ENCODE data around the gene NSMCE4A.
"Not testable (repeated sequence)": the region's sequence is repeated elsewhere in the genome, so short reads cannot be mapped to it uniquely, and the experiment has no call there.

The NSMCE4A gene

DNA sequence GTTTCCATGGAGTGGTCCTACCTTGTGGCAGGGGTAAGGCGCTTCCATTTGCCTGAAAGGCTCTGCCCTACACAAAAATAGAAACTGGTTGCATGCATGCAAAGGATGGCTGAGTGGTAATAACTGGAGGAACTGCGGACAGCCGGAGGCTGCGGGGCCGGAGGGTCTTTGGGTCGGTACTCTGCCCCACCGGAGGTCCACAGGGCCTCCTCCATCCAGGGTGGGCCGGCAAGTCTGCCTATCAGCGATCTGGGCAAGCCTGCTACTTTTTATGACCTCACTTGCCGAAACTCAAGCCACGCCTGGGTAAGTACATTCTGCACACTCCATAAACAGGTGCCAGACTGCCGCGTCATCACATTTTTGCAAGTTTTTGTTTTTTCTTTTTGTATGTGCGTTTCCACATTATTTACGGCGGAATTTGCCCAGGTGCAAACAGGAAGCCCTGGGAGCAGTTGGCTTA is 44.0 kb upstream of the NSMCE4A start:
- Histone ChIP-seq H3K27me3 (ENCODE audit: insufficient read depth, insufficient read length) (no peaks in the 10 kb centered on the region), H3K4me1 (ENCODE audit: insufficient read depth, insufficient read length) (peaks cover 3% of the 10 kb centered on the region), H3K9me3 (ENCODE audit: insufficient read depth, low read length) (no peaks in the 10 kb centered on the region), H3K9ac (ENCODE audit: insufficient read length, low read depth) (no peak overlapping the region), H3K36me3 (ENCODE audit: insufficient read depth, insufficient read length, low read length) (no peaks in the 10 kb centered on the region), H3K4me3 (ENCODE audit: insufficient read length, low read depth) (no peak overlapping the region)
- TF ChIP-seq SUZ12 (IDR thresholded peaks at IDR 0.05; ENCODE audit: extremely low read depth, insufficient read depth, insufficient read length) = no peak
- no peak for TF ChIP-seq ZNF274 (IDR thresholded peaks at IDR 0.05; ENCODE audit: low read depth, low read length)
- TF ChIP-seq YY1 (IDR thresholded peaks at IDR 0.05; ENCODE audit: insufficient read depth, insufficient read length) = no peak
- no peak for DNase-seq (ENCODE audit: low read depth, low spot score)

DNA sequence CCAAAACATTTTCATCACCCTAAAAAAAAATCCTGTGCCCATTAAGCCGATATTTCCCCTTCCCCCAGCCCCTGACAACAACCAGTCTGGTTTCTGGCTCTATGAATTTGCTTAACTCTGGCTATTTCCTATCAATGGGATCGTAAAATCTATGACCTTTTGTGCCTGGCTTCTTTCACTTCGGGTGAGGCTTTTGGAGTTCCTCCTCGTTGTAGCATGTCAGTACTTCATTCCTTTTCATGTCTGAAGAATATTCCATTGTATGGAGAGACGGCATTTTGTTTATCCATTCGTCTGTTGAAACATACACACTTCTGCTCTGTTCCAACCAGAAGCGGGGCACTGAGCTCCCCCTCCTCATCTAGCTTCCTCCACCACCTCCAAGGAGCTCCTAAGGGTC is 43.5 kb upstream of the NSMCE4A start:
- Histone ChIP-seq H3K27me3 (ENCODE audit: insufficient read depth, insufficient read length) (no peaks in the 10 kb centered on the region), H3K9me3 (ENCODE audit: insufficient read depth, low read length) (no peaks in the 10 kb centered on the region), H3K4me3 (ENCODE audit: insufficient read length, low read depth) (no peak overlapping the region), H3K9ac (ENCODE audit: insufficient read length, low read depth) (no peak overlapping the region), H3K36me3 (ENCODE audit: insufficient read depth, insufficient read length, low read length) (no peaks in the 10 kb centered on the region), H3K4me1 (ENCODE audit: insufficient read depth, insufficient read length) (peaks cover 3% of the 10 kb centered on the region)
- DNase-seq (ENCODE audit: low read depth, low spot score) = no peak
- TF ChIP-seq SUZ12 (IDR thresholded peaks at IDR 0.05; ENCODE audit: extremely low read depth, insufficient read depth, insufficient read length) (no peak), YY1 (IDR thresholded peaks at IDR 0.05; ENCODE audit: insufficient read depth, insufficient read length) (no peak), ZNF274 (IDR thresholded peaks at IDR 0.05; ENCODE audit: low read depth, low read length) (no peak)

DNA sequence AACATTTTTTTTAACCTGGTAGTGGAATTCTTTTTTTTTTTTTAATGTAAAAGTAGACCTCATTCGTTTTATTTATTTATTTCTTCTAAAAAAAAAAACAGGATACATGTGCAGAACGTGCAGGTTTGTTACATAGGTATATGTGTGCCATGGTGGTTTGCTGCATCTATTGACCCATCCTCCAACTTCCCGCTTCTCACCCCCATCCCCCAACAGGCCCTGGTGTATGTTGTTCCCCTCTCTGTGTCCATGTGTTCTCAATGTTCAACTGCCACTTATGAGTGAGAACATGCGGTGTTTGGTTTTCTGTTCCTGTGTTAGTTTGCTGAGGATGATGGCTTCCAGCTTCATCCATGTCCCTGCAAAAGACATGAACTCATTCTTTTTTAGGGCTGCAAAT is 42.9 kb upstream of the NSMCE4A start:
- not testable (repeated sequence) for H3K4me3 ChIP-seq (ENCODE audit: insufficient read length, low read depth); DNase-seq (ENCODE audit: low read depth, low spot score); H3K9ac ChIP-seq (ENCODE audit: insufficient read length, low read depth); H3K36me3 ChIP-seq (ENCODE audit: insufficient read depth, insufficient read length, low read length); H3K27me3 ChIP-seq (ENCODE audit: insufficient read depth, insufficient read length); H3K9me3 ChIP-seq (ENCODE audit: insufficient read depth, low read length); H3K4me1 ChIP-seq (ENCODE audit: insufficient read depth, insufficient read length)

GRCh38 chr10:122014652-122015248 is 39.7 kb upstream of the NSMCE4A start:
- no peak for DNase-seq (ENCODE audit: low read depth, low spot score)
- Histone ChIP-seq H3K4me1 (ENCODE audit: insufficient read depth, insufficient read length) (peaks cover 3% of the 10 kb centered on the region), H3K9me3 (ENCODE audit: insufficient read depth, low read length) (no peaks in the 10 kb centered on the region), H3K36me3 (ENCODE audit: insufficient read depth, insufficient read length, low read length) (no peaks in the 10 kb centered on the region), H3K4me3 (ENCODE audit: insufficient read length, low read depth) (no peak overlapping the region), H3K9ac (ENCODE audit: insufficient read length, low read depth) (no peak overlapping the region), H3K27me3 (ENCODE audit: insufficient read depth, insufficient read length) (no peaks in the 10 kb centered on the region)
- TF ChIP-seq YY1 (IDR thresholded peaks at IDR 0.05; ENCODE audit: insufficient read depth, insufficient read length) (no peak), ZNF274 (IDR thresholded peaks at IDR 0.05; ENCODE audit: low read depth, low read length) (no peak), SUZ12 (IDR thresholded peaks at IDR 0.05; ENCODE audit: extremely low read depth, insufficient read depth, insufficient read length) (no peak)

DNA sequence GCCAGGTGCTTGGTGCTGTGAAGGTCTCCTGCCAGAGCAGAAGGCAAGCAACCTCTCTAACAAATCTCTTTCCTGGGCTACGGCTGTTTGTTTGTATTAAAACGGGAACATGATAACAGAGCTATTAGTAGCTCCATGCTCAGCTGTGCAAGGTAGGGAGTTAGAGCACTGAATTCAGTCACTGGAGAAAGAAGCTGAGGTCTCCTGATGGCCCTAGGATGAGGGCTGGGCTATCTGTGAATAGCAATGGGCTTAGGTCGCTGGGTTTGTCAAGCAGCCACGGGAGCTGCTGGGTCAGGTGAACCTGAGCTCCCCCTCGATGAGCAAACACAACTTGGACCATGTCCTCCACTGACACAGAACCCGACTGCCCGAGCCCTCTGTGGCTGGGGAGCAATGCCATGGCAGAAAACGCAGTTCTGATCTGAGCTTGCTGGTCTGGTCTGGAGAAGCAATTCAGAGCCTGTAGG is 38.3 kb upstream of the NSMCE4A start:
- TF ChIP-seq YY1 (IDR thresholded peaks at IDR 0.05; ENCODE audit: insufficient read depth, insufficient read length) (no peak), SUZ12 (IDR thresholded peaks at IDR 0.05; ENCODE audit: extremely low read depth, insufficient read depth, insufficient read length) (no peak), ZNF274 (IDR thresholded peaks at IDR 0.05; ENCODE audit: low read depth, low read length) (no peak)
- Histone ChIP-seq H3K4me3 (ENCODE audit: insufficient read length, low read depth) (no peak overlapping the region), H3K36me3 (ENCODE audit: insufficient read depth, insufficient read length, low read length) (no peaks in the 10 kb centered on the region), H3K9me3 (ENCODE audit: insufficient read depth, low read length) (no peaks in the 10 kb centered on the region), H3K27me3 (ENCODE audit: insufficient read depth, insufficient read length) (no peaks in the 10 kb centered on the region), H3K9ac (ENCODE audit: insufficient read length, low read depth) (no peak overlapping the region), H3K4me1 (ENCODE audit: insufficient read depth, insufficient read length) (no peaks in the 10 kb centered on the region)
- DNase-seq (ENCODE audit: low read depth, low spot score) = no peak

- H3K36me3 ChIP-seq (ENCODE audit: insufficient read depth, insufficient read length, low read length) = no peaks in the 10 kb centered on the region
- H3K9me3 ChIP-seq (ENCODE audit: insufficient read depth, low read length) = no peaks in the 10 kb centered on the region
- no peak for TF ChIP-seq YY1 (IDR thresholded peaks at IDR 0.05; ENCODE audit: insufficient read depth, insufficient read length)
- H3K4me3 ChIP-seq (ENCODE audit: insufficient read length, low read depth) = no peak overlapping the region
- no peaks in the 10 kb centered on the region for H3K4me1 ChIP-seq (ENCODE audit: insufficient read depth, insufficient read length)
- H3K9ac ChIP-seq (ENCODE audit: insufficient read length, low read depth) = no peak overlapping the region
- no peak for DNase-seq (ENCODE audit: low read depth, low spot score)
- H3K27me3 ChIP-seq (ENCODE audit: insufficient read depth, insufficient read length) = no peaks in the 10 kb centered on the region
Observed at GRCh38 chr10:122012731-122013130, 37.7 kb upstream of the NSMCE4A start.

DNA sequence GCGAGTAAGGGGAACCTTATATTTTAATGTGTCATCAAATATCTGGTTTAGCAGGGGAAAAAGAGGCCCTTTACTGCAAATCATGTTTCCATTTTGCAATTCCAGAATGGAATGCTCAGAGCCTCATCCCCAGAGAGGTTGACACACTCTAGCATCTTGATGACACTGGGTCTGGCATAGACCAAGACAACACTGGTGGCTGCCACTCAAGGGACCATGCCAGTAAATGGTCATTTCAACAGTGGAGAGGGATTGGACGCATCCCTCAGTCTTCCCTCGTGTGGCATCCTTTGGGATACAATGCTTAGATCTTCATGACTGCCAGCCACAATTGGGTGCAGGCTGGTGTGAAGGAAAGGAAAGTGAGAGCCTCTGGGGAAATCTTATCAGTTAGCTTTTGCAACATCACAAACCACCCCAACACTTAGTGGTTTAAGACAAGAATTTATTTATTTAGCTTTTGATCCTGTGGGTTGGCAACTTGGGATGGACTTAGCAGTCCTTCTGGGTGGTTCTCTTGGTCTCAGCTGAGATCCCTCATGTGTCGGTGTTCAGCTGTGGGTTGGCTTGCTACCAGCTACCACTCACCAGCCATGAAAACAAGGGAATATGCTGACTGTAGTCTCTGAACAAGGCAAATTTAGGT is 35.5 kb upstream of the NSMCE4A start:
- Histone ChIP-seq H3K27me3 (ENCODE audit: insufficient read depth, insufficient read length) (no peaks in the 10 kb centered on the region), H3K36me3 (ENCODE audit: insufficient read depth, insufficient read length, low read length) (no peaks in the 10 kb centered on the region), H3K4me1 (ENCODE audit: insufficient read depth, insufficient read length) (no peaks in the 10 kb centered on the region), H3K9ac (ENCODE audit: insufficient read length, low read depth) (no peak overlapping the region), H3K4me3 (ENCODE audit: insufficient read length, low read depth) (no peak overlapping the region), H3K9me3 (ENCODE audit: insufficient read depth, low read length) (no peaks in the 10 kb centered on the region)
- no peak for DNase-seq (ENCODE audit: low read depth, low spot score)
- TF ChIP-seq ZNF274 (IDR thresholded peaks at IDR 0.05; ENCODE audit: low read depth, low read length) (no peak), SUZ12 (IDR thresholded peaks at IDR 0.05; ENCODE audit: extremely low read depth, insufficient read depth, insufficient read length) (no peak), YY1 (IDR thresholded peaks at IDR 0.05; ENCODE audit: insufficient read depth, insufficient read length) (no peak)

All from NT2/D1 (cell line).